IPS-NIHi11 (cell line): Measurements from ENCODE around the gene TTC9B.
"Not testable (repeated sequence)": the region's sequence is repeated elsewhere in the genome, so short reads cannot be mapped to it uniquely, and the experiment has no call there.

Experiments used
- DNase-seq: peaks from one replicate; pipeline ENCODE4 v3.0.0; 2012; ENCODE audit warnings: mixed read lengths, low spot score

TTC9B gene

GRCh38 chr19:40232949-40233810 lies 15.0 kb upstream of the TTC9B start:
- no peak for DNase-seq

- peak; percentile 58 for DNase-seq
These were observed 14.3 kb upstream of the TTC9B start for GRCh38 chr19:40232479-40232878.

- peak; percentile 78 for DNase-seq
These were observed 13.6 kb upstream of the TTC9B start for GRCh38 chr19:40231544-40232424.

GRCh38 chr19:40231057-40231456 lies 12.9 kb upstream of the TTC9B start:
- DNase-seq, result no peak

GRCh38 chr19:40229926-40230417 lies 11.8 kb upstream of the TTC9B start:
- DNase-seq, result no peak

- DNase-seq, result no peak
These were observed 11.3 kb upstream of the TTC9B start for GRCh38 chr19:40229484-40229883.

- DNase-seq, result no peak
These were observed 10.7 kb upstream of the TTC9B start for GRCh38 chr19:40228863-40229262.

GRCh38 chr19:40228346-40228745 lies 10.2 kb upstream of the TTC9B start:
- no peak for DNase-seq

GRCh38 chr19:40225440-40226305 lies 7.5 kb upstream of the TTC9B start:
- DNase-seq, result no peak

GRCh38 chr19:40224342-40225150 lies 6.4 kb upstream of the TTC9B start:
- DNase-seq, result no peak

- DNase-seq, result peak; percentile 88
These were observed 5.1 kb upstream of the TTC9B start for GRCh38 chr19:40223135-40223822.

GRCh38 chr19:40221858-40222619 lies 3.9 kb upstream of the TTC9B start:
- DNase-seq, result peak; percentile 92

GRCh38 chr19:40220674-40221073 lies 2.5 kb upstream of the TTC9B start:
- no peak for DNase-seq

GRCh38 chr19:40219721-40220276 lies 1.6 kb upstream of the TTC9B start:
- DNase-seq, result no peak

GRCh38 chr19:40219029-40219428 lies 845 bp upstream of the TTC9B start:
- DNase-seq, result not testable (repeated sequence)

GRCh38 chr19:40217027-40217810 lies 965 bp downstream of the TTC9B start:
- peak; percentile 77 for DNase-seq

- DNase-seq, result no peak
These were observed 1.5 kb downstream of the TTC9B start for GRCh38 chr19:40216777-40217026.

GRCh38 chr19:40216013-40216776 lies 2.0 kb downstream of the TTC9B start:
- DNase-seq, result no peak
